DMS 273 treated with DMSO at 0.1 percent for 48 hours (cell line): ENCODE data around the gene RTF1.
"Not testable (repeated sequence)": the region's sequence is repeated elsewhere in the genome, so short reads cannot be mapped to it uniquely, and the experiment has no call there.

Experiments used
- DNase-seq: peaks from one replicate; lab custom pipeline; 2025; lab: John Stamatoyannopoulos, UW

RTF1 gene

GRCh38 chr15:41416742-41417417 is at the start of gene RTF1:
RTF1 (plus strand) TSS chr15:41417095; CDS start chr15:41417116, 21 bp downstream.
- DNase-seq: peak; percentile 30

- DNase-seq: no peak
These were observed 49.5 kb upstream of the RTF1 start for GRCh38 chr15:41367418-41367817.

- no peak for DNase-seq
These were observed 38.9 kb upstream of the RTF1 start for GRCh38 chr15:41377978-41378377.

- not testable (repeated sequence) for DNase-seq
These were observed 32.7 kb upstream of the RTF1 start for GRCh38 chr15:41383974-41384749.

- no peak for DNase-seq
These were observed 29.2 kb upstream of the RTF1 start for GRCh38 chr15:41387646-41388045.

- DNase-seq: no peak
These were observed 24.2 kb upstream of the RTF1 start for GRCh38 chr15:41392659-41393058.

- DNase-seq: no peak
These were observed 22.0 kb upstream of the RTF1 start for GRCh38 chr15:41394924-41395323.

- DNase-seq: no peak
These were observed 20.8 kb upstream of the RTF1 start for GRCh38 chr15:41396111-41396510.

- no peak for DNase-seq
These were observed 15.0 kb upstream of the RTF1 start for GRCh38 chr15:41401904-41402267.

GRCh38 chr15:41407341-41407740 is 9.6 kb upstream of the RTF1 start:
- DNase-seq: no peak

- peak; percentile 18 for DNase-seq
These were observed 8.7 kb upstream of the RTF1 start for GRCh38 chr15:41408234-41408641.

GRCh38 chr15:41411031-41411430 is 5.9 kb upstream of the RTF1 start:
- DNase-seq: no peak

- no peak for DNase-seq
These were observed 5.5 kb upstream of the RTF1 start for GRCh38 chr15:41411441-41411840.

- no peak for DNase-seq
These were observed 660 bp upstream of the RTF1 start for GRCh38 chr15:41416128-41416741.

- no peak for DNase-seq
These were observed 712 bp downstream of the RTF1 start for GRCh38 chr15:41417418-41418195.

GRCh38 chr15:41423979-41424659 is 7.2 kb downstream of the RTF1 start:
- no peak for DNase-seq

GRCh38 chr15:41424809-41425208 is 7.9 kb downstream of the RTF1 start:
- DNase-seq: no peak

GRCh38 chr15:41425907-41426306 is 9.0 kb downstream of the RTF1 start:
- not testable (repeated sequence) for DNase-seq

- no peak for DNase-seq
These were observed 12.4 kb downstream of the RTF1 start for GRCh38 chr15:41429003-41429890.

GRCh38 chr15:41435037-41435786 is 18.3 kb downstream of the RTF1 start:
- no peak for DNase-seq
